Naive B cell (primary cell): ENCODE data around the gene SMPD4. TPM values are rescaled to one million over a fixed set of nuclear protein-coding genes. Genes with fewer than 3 reads are reported as not detected.
"Not testable (repeated sequence)": the region's sequence is repeated elsewhere in the genome, so short reads cannot be mapped to it uniquely, and the experiment has no call there.

ENCODE experiments used
- ATAC-seq, 2 donors: fragments of 150-1000 bp; cut with Tn5 transposase; 2 replicates each; pipeline ENCODE4 v1.10.0; 2021; ENCODE audit warnings: low read depth in 2 of 2, mild to moderate bottlenecking in 2 of 2, moderate library complexity in 2 of 2
- DNase-seq: peaks from one replicate; pipeline ENCODE4 v3.0.0; 2022
- H3K27ac Mint-ChIP-seq, 6 donors: one replicate each; pipeline ENCODE4 v1.8.0; 2020 to 2022; ENCODE audit warnings: mild to moderate bottlenecking in 6 of 6, mixed read lengths in 6 of 6, moderate library complexity in 5 of 6, inconsistent platforms in 2 of 6
- H3K27me3 Mint-ChIP-seq, 3 donors: one replicate each; pipeline ENCODE4 v1.8.0; 2021 to 2022; ENCODE audit warnings: mixed read lengths in 3 of 3, mild to moderate bottlenecking in 1 of 3
- H3K36me3 Mint-ChIP-seq, 2 donors: one replicate each; pipeline ENCODE4 v1.8.0; 2020 to 2022; ENCODE audit warnings: mixed read lengths in 2 of 2, inconsistent platforms in 1 of 2, mild to moderate bottlenecking in 1 of 2
- H3K4me1 Mint-ChIP-seq, 3 donors: one replicate each; pipeline ENCODE4 v1.8.0; 2020 to 2022; ENCODE audit warnings: mixed read lengths in 3 of 3, inconsistent platforms in 1 of 3, mild to moderate bottlenecking in 1 of 3, moderate library complexity in 1 of 3
- H3K4me3 Mint-ChIP-seq, 8 donors: one replicate each; pipeline ENCODE4 v1.8.0; 2020 to 2022; ENCODE audit warnings: mild to moderate bottlenecking in 8 of 8, mixed read lengths in 8 of 8, moderate library complexity in 8 of 8, inconsistent platforms in 2 of 8
- H3K9me3 Mint-ChIP-seq, 7 donors: one replicate each; pipeline ENCODE4 v1.8.0; 2020 to 2022; ENCODE audit warnings: mixed read lengths in 7 of 7, mild to moderate bottlenecking in 5 of 7, inconsistent platforms in 2 of 7, moderate library complexity in 1 of 7
- polyA plus RNA-seq, 6 donors: library from polyadenylated mRNA; unstranded; fragments of 300-500 nt; fragmentation: Illumina TruSeq; gene quantifications; one replicate each; pipeline ENCODE4 v1.2.3, GENCODE V29; 2021; ENCODE audit warnings: low read depth in 6 of 6

Gene SMPD4
- polyA plus RNA-seq, 6 donors from 2014 or later = 20.2 to 41.4 (median 27.7) TPM

DNA sequence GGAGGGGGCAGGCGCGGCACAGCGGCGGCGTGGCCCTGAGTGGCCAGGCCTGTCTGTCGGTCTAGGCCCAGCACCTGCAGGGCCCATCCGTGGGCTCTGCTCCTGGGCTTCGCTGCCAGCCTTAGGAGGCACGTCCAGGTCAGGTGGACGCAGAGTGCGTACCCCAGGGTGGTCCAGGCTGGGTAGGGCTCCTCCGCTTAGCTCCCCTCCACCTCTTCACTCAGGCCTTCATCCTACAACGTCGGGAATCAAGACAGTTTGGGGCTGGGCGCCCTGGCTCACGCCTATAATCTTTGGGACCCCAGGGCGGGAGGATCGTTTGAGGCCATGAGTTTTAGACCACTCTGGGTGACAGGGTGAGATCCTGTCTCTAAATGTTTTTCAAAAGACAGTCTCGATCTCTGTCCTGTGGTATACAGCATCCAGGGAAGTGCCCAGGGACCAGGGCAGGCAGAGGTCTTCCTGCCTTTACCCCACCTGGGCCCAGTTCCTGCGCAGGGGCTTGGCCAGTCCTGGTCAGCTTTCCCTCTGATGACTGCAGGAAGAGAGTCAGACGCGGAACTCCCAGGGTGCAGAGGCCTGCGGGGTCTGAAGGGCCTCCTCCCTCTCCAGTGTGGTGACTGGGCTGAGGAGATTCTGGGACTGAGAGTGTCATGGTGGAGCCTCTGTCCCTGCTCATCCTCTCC lies 1.6 kb upstream of the SMPD4 start:
- peak overlapping the region in 1 of 6 donors; percentile 51 for H3K27ac Mint-ChIP-seq
- ATAC-seq, DNase-seq, H3K36me3 Mint-ChIP-seq, H3K9me3 Mint-ChIP-seq, H3K27me3 Mint-ChIP-seq: not testable (repeated sequence)
- H3K4me3 Mint-ChIP-seq = peak overlapping the region; percentile 57 to 89 (median 76)
- H3K4me1 Mint-ChIP-seq = peaks cover 15 to 42% (median 40%) of the 10 kb centered on the region in 3 donors

GRCh38 chr2:130181880-130182682 lies 679 bp upstream of the SMPD4 start, which contains the start of gene MZT2B:
Gene MZT2B, plus strand, starts transcription at chr2:130182262. Its CDS starts 21 bp downstream, at chr2:130182283.
- Mint-ChIP-seq H3K27ac (peak within 1 kb of the TSS; percentile 88 to 97 (median 94)), H3K4me1 (peaks cover 19 to 46% (median 43%) of the 10 kb centered on the region in 3 donors), H3K4me3 (peak within 1 kb of the TSS; percentile 87 to 98 (median 92))
- H3K9me3 Mint-ChIP-seq, H3K27me3 Mint-ChIP-seq, H3K36me3 Mint-ChIP-seq: not testable (repeated sequence)
- DNase-seq (peak; percentile 90), ATAC-seq (peak; percentile 78 to 79)

GRCh38 chr2:130180404-130181324 lies 738 bp downstream of the SMPD4 start:
- peak overlapping the region; percentile 88 to 97 (median 94) for H3K27ac Mint-ChIP-seq
- ATAC-seq, H3K36me3 Mint-ChIP-seq, H3K9me3 Mint-ChIP-seq, DNase-seq, H3K27me3 Mint-ChIP-seq: not testable (repeated sequence)
- H3K4me3 Mint-ChIP-seq = peak overlapping the region; percentile 87 to 98 (median 92)
- peaks cover 16 to 39% (median 38%) of the 10 kb centered on the region in 3 donors for H3K4me1 Mint-ChIP-seq

DNA sequence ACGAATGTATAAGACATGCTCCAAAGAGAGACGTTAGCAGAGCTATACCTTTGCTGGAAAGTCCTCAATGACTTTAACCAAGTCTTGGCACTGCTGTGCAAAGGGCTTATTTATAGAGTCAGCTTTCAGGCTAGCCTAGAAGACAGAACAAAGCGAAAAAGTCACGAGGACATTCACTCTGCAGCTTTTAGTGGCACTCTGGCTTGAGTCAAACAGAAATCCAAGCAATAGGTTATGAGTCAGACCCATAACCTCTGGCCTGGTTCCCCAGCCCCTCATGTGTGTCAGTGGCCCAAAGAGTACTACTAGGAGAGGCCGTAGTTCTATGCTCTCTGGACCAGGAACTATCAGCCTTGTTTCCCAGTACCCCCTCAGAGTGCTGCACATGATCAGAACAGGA lies 6.5 kb downstream of the SMPD4 start:
- not testable (repeated sequence) for H3K36me3 Mint-ChIP-seq, H3K9me3 Mint-ChIP-seq, H3K27me3 Mint-ChIP-seq, ATAC-seq, DNase-seq, H3K27ac Mint-ChIP-seq
- H3K4me1 Mint-ChIP-seq = peaks cover 4 to 10% (median 8%) of the 10 kb centered on the region in 3 donors
- H3K4me3 Mint-ChIP-seq = peak overlapping the region in 1 of 8 donors; percentile 30

GRCh38 chr2:130169896-130170295 lies 11.5 kb downstream of the SMPD4 start:
- Mint-ChIP-seq H3K27me3 (no peaks in the 10 kb centered on the region), H3K4me3 (no peak overlapping the region), H3K4me1 (no peaks in the 10 kb centered on the region), H3K9me3 (no peaks in the 10 kb centered on the region), H3K36me3 (peaks cover 5% of the 10 kb centered on the region in 2 donors), H3K27ac (no peak overlapping the region)
- DNase-seq (no peak), ATAC-seq (no peak)

DNA sequence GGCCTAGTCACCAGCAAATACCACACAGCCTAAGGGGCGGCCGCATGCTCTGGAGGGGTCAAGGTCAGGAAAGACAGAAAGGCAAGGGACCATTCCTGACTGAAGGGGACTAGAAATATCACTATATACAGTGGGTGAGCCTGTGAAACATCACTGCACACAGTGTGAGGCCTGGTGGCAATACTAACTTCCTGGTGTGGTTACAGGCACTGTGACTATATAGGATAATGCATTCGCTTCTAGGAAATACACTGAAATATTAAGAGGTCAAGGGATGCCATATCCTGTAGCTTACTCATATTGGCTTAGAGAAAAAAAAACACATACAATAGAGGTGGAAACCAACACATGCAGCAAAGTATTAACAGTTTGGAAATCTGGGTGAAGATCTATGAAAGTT lies 12.2 kb downstream of the SMPD4 start:
- H3K27ac Mint-ChIP-seq, H3K27me3 Mint-ChIP-seq, H3K4me3 Mint-ChIP-seq, H3K4me1 Mint-ChIP-seq, H3K9me3 Mint-ChIP-seq, ATAC-seq, H3K36me3 Mint-ChIP-seq, DNase-seq: not testable (repeated sequence)

DNA sequence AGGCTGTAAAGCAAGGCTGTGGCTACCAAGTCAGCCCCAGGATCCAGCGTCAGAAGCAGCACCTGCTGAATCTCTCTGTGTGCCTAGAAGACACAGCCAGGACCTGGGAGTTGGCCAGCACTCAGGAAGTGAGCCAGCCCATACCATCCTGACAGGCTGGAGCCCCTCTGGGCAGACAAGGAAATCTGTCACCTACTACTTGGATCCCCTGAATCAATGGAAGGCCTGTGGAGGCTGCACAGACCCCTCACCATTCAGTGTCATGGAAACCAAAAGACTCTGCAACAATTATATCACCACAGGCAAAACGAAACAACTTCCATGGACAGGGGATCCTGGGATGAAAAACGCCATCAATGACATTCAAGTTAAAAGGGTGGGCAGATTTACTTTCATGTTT lies 14.8 kb downstream of the SMPD4 start:
- not testable (repeated sequence) for H3K9me3 Mint-ChIP-seq, DNase-seq, H3K36me3 Mint-ChIP-seq, H3K27me3 Mint-ChIP-seq, ATAC-seq, H3K27ac Mint-ChIP-seq, H3K4me1 Mint-ChIP-seq
- H3K4me3 Mint-ChIP-seq = peak overlapping the region in 1 of 8 donors; percentile 15

DNA sequence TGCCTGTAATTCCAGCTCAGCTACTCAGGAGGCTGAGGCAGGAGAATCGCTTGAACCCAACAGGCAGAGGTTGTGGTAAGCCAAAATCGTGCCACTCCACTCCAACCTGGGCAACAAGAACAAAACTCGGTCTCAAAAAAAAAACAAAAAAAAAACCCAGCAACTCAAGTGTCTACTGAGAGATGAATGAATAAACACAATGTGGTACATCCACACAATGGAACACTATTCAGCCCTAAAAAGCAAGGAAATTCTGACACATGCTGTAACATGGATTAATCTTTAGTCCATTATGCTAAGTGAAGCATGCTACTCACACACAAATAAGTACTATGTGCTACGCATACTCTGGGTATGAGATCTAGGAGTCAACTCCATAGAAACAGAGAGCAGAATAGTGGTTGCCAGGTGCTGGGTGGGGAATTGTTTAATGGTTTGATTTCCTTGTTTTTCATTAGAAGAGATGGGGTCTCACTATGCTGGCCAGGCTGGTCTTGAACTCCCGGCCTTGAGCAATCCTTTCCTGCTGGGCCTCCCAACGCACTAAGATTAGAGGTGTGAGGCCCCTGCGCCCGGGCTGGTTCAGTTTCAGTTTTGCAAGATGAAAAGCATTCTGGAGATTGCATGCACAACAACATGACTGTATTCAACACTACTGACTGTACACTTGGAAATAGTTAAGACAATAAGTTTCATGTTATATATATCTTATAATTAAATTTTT lies 15.9 kb downstream of the SMPD4 start:
- Mint-ChIP-seq H3K4me3 (no peak overlapping the region), H3K27me3 (no peaks in the 10 kb centered on the region), H3K4me1 (peaks cover 0 to 3% (median 0%) of the 10 kb centered on the region in 3 donors), H3K9me3 (no peaks in the 10 kb centered on the region), H3K36me3 (peaks cover 5% of the 10 kb centered on the region in 2 donors), H3K27ac (no peak overlapping the region)
- no peak for DNase-seq
- no peak for ATAC-seq

GRCh38 chr2:130162968-130163367 lies 18.4 kb downstream of the SMPD4 start:
- Mint-ChIP-seq H3K4me3 (no peak overlapping the region), H3K27ac (no peak overlapping the region)
- no peak for ATAC-seq

GRCh38 chr2:130162486-130162885 lies 18.9 kb downstream of the SMPD4 start:
- not testable (repeated sequence) for H3K9me3 Mint-ChIP-seq, H3K27me3 Mint-ChIP-seq, ATAC-seq, H3K36me3 Mint-ChIP-seq, DNase-seq, H3K4me3 Mint-ChIP-seq
- H3K27ac Mint-ChIP-seq = peak overlapping the region in 1 of 6 donors; percentile 14
- H3K4me1 Mint-ChIP-seq = peaks cover 15 to 23% (median 19%) of the 10 kb centered on the region in 3 donors

More at GRCh38 chr2:130162968-130163367, 18.4 kb downstream of the SMPD4 start:
- Mint-ChIP-seq H3K9me3 (no peaks in the 10 kb centered on the region), H3K36me3 (peaks cover 0 to 5% of the 10 kb centered on the region in 2 donors), H3K4me1 (peaks cover 10 to 18% (median 14%) of the 10 kb centered on the region in 3 donors), H3K27me3 (no peaks in the 10 kb centered on the region)
- no peak for DNase-seq

DNA sequence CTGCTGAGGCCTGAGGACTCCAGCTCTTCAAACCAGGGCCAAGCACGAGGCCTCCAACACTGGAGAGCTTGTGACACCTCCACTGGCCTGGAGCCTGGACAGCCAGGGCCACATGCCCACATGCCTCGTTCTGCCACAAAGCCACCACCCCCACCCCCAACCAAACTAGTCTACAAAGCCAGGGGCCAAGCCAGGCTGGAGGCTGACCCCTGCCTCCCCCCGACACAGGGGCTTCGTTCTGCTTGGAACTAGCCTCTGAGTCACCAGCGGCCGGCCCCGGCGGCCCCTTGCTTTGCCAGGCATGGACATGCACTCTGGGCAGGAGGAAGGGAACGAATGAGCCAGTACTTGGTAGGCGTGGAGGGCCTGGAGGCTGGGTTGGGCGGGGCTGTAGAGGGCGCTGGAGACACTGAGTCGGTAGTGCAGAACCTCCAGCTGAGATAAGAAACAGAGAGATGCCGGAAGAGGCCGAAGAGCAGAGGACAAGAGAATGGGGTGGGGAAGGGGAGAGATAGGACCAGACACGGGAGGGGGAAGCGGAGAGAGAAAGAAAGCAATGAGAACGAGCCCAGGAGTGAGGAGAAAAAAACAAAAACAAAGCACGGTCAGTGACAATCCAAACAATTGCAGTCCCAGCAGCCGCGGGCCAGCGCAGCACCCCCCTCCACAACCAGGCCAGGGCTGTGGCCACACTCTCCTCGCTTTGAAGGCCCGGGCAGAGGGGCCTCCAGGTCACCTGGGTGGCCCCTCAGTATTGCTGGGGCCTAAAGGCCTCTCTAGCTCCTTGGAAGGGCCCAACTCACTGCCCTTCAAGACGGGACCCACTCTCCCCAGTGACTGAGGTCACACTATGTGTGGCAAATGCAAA lies 20.3 kb downstream of the SMPD4 start:
- DNase-seq, ATAC-seq, H3K4me3 Mint-ChIP-seq, H3K36me3 Mint-ChIP-seq, H3K27me3 Mint-ChIP-seq, H3K9me3 Mint-ChIP-seq: not testable (repeated sequence)
- Mint-ChIP-seq H3K27ac (peak overlapping the region in 3 of 6 donors; percentile 74 to 92 (median 87)), H3K4me1 (peaks cover 21 to 36% (median 25%) of the 10 kb centered on the region in 3 donors)

DNA sequence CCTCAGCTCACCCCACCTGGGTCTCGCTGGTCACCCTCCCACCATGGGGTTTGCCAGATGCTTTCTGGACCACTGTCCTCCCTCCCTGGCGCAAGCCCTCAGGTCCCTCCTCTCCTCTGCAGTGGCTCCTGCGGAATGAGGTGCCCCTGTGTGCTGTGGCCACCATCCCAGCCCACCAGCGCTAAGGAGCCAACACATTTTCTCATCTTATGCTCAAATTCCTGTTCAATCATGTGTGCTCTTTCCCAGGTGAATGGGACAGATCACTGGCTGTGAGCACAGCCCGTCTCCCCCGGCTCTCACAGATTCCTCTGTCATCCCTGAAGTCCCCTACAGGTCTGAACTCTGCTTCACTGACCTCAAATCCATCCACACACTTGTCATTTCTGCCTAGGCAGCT lies 21.3 kb downstream of the SMPD4 start:
- Mint-ChIP-seq H3K36me3 (peaks cover 0 to 4% of the 10 kb centered on the region in 2 donors), H3K4me3 (peak overlapping the region in 4 of 8 donors; percentile 6 to 56 (median 12)), H3K9me3 (no peaks in the 10 kb centered on the region)

More for the DNA sequence above, 21.3 kb downstream of the SMPD4 start:
- Mint-ChIP-seq H3K27ac (peak overlapping the region in 5 of 6 donors; percentile 74 to 97 (median 91)), H3K4me1 (peaks cover 23 to 37% (median 25%) of the 10 kb centered on the region in 3 donors), H3K27me3 (no peaks in the 10 kb centered on the region)
- ATAC-seq (no peak), DNase-seq (no peak)
